Measurements from ENCODE around the gene ADAMTS3. TPM values are rescaled to one million over a fixed set of nuclear protein-coding genes. Genes with fewer than 3 reads are reported as not detected.

Gene ADAMTS3
- total and polyA plus RNA-seq, 8 donors = 0.13 to 6.8 (median 0.24) TPM; not detected in 2

DNA sequence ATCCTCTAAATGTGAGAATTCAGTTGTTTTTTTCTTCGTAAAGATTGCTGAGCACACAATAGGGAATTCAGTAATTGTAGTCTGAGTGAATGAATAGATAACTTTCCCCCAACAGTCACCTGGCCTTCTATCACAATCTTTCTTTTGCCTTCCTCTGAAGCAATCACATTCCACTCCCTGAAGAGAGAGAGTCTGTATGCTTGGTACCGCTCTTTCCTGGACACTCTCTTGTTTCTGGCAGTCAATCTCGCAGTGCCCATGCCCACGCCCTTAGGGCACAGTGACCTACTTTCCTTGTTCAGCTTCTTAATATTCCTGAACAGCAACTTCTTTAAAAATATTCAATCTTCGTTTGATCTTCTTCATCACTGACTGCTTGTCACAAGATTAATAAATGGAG lies 255.9 kb downstream of the ADAMTS3 start:
- Histone ChIP-seq H3K27ac (peak overlapping the region in 3 of 5 donors; percentile 0 to 69 (median 45)), H3K9me3 (no peaks in the 10 kb centered on the region)
- intact Hi-C loops (cut with DNase I; ENCODE audit: low total_unique reads) = no loop called here

DNA sequence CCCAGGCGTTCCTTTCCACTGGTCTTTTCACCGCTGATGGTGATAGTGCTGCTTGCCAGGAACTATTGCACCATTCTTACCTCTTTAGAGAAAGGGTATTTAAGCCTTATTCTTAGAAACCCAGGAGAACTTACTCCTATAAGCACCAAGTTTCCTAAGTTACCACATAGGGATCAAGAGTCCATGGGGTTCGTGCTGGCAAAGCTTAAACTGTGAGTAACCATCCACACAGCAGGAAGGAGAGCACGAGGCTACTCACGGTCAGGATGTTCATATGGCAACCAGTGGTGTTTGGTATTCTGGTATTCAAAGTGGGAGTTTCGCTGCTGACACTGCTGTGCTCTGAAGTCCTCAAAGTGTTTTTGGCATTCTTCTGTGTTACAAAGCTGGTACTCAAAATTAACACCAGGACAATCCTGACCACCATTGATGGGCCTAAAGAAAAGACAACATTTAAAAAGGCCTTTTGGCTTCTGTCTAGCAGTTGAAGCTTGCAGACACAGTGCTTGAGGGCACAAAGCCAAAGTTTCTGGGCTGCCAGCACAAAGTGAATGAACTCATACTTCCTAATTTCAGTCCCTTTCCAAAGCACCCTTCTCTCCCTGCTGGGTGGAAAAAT lies 256.9 kb downstream of the ADAMTS3 start:
- DNase-seq = peak; percentile 29 to 86
- H3K4me1 ChIP-seq = peaks cover 0 to 30% (median 11%) of the 10 kb centered on the region in 4 donors
- H3K27ac ChIP-seq = peak overlapping the region in 4 of 5 donors; percentile 0 to 69 (median 36)
- 49 to 60% (median 54%) methylated on average over 6 of the region's 6 CpGs for WGBS, 5 donors
- H3K36me3 ChIP-seq = no peaks in the 10 kb centered on the region
- intact Hi-C loops (cut with DNase I; ENCODE audit: low total_unique reads) = no loop called here
- H3K9me3 ChIP-seq = no peaks in the 10 kb centered on the region
- no peak overlapping the region for H3K4me3 ChIP-seq
- no peak for TF ChIP-seq POLR2A (IDR thresholded peaks at IDR 0.05)
- TF ChIP-seq, protein P1, sequence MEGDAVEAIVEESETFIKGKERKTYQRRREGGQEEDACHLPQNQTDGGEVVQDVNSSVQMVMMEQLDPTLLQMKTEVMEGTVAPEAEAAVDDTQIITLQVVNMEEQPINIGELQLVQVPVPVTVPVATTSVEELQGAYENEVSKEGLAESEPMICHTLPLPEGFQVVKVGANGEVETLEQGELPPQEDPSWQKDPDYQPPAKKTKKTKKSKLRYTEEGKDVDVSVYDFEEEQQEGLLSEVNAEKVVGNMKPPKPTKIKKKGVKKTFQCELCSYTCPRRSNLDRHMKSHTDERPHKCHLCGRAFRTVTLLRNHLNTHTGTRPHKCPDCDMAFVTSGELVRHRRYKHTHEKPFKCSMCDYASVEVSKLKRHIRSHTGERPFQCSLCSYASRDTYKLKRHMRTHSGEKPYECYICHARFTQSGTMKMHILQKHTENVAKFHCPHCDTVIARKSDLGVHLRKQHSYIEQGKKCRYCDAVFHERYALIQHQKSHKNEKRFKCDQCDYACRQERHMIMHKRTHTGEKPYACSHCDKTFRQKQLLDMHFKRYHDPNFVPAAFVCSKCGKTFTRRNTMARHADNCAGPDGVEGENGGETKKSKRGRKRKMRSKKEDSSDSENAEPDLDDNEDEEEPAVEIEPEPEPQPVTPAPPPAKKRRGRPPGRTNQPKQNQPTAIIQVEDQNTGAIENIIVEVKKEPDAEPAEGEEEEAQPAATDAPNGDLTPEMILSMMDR (IDR thresholded peaks at IDR 0.05) = no peak
- TF ChIP-seq POLR2AphosphoS5 (IDR thresholded peaks at IDR 0.05) = peak in 1 of 3 donors; percentile 68
- no peak for TF ChIP-seq EP300 (IDR thresholded peaks at IDR 0.05)
- no peaks in the 10 kb centered on the region for H3K27me3 ChIP-seq

More for the DNA sequence above, 255.9 kb downstream of the ADAMTS3 start:
- DNase-seq = no peak
- Histone ChIP-seq H3K36me3 (no peaks in the 10 kb centered on the region), H3K27me3 (no peaks in the 10 kb centered on the region), H3K4me1 (peaks cover 0 to 30% (median 11%) of the 10 kb centered on the region in 4 donors), H3K4me3 (no peak overlapping the region)
- WGBS, 5 donors = 61 to 73% (median 68%) methylated on average over 5 of the region's 5 CpGs
- TF ChIP-seq EP300 (IDR thresholded peaks at IDR 0.05) (no peak), POLR2A (IDR thresholded peaks at IDR 0.05) (no peak)
- TF ChIP-seq, protein P1 (IDR thresholded peaks at IDR 0.05) = no peak

DNA sequence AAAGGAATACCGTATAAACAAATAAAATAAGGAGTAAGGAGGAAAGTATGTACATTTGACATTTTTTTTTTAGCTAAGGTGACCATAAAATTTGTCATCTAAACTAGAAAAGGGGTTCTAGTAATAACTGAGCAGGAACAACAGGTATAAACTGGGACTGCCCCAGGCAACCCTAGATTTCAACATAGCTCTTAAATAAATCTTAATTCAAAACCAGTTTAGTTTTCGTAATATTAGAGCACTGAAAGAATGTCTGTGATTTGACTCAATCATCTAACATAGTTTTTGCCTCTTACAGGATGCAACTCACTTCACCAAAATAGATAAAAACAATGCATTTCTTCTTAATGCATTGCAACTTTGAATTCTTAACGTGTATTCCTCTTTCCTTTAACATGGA lies 257.7 kb downstream of the ADAMTS3 start:
- 81 to 91% (median 87%) methylated on average over 3 of the region's 3 CpGs for WGBS, 5 donors
- H3K36me3 ChIP-seq = no peaks in the 10 kb centered on the region

DNA sequence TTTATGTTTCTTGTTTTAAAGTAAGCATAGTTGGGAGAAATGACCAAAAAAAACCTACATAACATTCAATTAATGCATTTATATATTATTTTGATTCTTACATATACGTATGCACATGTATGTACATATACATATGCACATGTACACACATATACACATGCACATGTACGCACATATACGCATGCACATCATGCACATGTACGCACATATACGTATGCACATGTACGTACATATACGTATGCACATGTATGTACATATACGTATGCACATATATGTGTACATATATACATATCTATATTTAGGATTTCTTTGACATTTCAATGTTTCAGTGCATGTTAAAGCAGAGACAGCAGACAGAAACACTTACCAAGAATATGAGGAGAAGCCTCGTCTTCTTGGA lies 263.4 kb downstream of the ADAMTS3 start:
- 93 to 96% (median 94%) methylated on average over 9 of the region's 9 CpGs for WGBS, 5 donors
- H3K9me3 ChIP-seq = no peaks in the 10 kb centered on the region
- H3K4me1 ChIP-seq = no peaks in the 10 kb centered on the region
- H3K4me3 ChIP-seq = no peak overlapping the region
- intact Hi-C loops (cut with DNase I; ENCODE audit: low total_unique reads) = no loop called here
- no peak for DNase-seq
- no peaks in the 10 kb centered on the region for H3K27me3 ChIP-seq
- no peak overlapping the region for H3K27ac ChIP-seq
- H3K36me3 ChIP-seq = no peaks in the 10 kb centered on the region
- TF ChIP-seq POLR2AphosphoS5 (IDR thresholded peaks at IDR 0.05) (no peak), EP300 (IDR thresholded peaks at IDR 0.05) (no peak), POLR2A (IDR thresholded peaks at IDR 0.05) (no peak)
- TF ChIP-seq, protein P1 (IDR thresholded peaks at IDR 0.05) = no peak

More for the DNA sequence above, 257.7 kb downstream of the ADAMTS3 start:
- TF ChIP-seq POLR2AphosphoS5 (IDR thresholded peaks at IDR 0.05) (no peak), EP300 (IDR thresholded peaks at IDR 0.05) (no peak), POLR2A (IDR thresholded peaks at IDR 0.05) (no peak)
- TF ChIP-seq, protein P1 (IDR thresholded peaks at IDR 0.05) = no peak
- Histone ChIP-seq H3K9me3 (no peaks in the 10 kb centered on the region), H3K4me3 (no peak overlapping the region), H3K27me3 (no peaks in the 10 kb centered on the region), H3K4me1 (peaks cover 0 to 30% (median 11%) of the 10 kb centered on the region in 4 donors), H3K27ac (peak overlapping the region in 2 of 5 donors; percentile 45 to 69)
- intact Hi-C loops (cut with DNase I; ENCODE audit: low total_unique reads) = no loop called here
- no peak for DNase-seq

Measured in stomach (tissue), 9 donors.